Measurements from ENCODE around the gene RGS13. TPM values are rescaled to one million over a fixed set of nuclear protein-coding genes. Genes with fewer than 3 reads are reported as not detected.

Gene RGS13
- total RNA-seq, 1 donor from 2014 or later, result not detected

- no peak for TF ChIP-seq CTCF (conservative IDR thresholded peaks at IDR 0.05; ENCODE audit: low read depth, low read length)
- no peak for DNase-seq (ENCODE audit: low read depth)
Observed at GRCh38 chr1:192595299-192595698, 40.6 kb upstream of the RGS13 start.

GRCh38 chr1:192598589-192598988 lies 37.4 kb upstream of the RGS13 start:
- no peak overlapping the region for H3K4me3 ChIP-seq (ENCODE audit: low read depth, low read length)
- no peak for TF ChIP-seq CTCF (conservative IDR thresholded peaks at IDR 0.05; ENCODE audit: low read depth, low read length)
- DNase-seq (ENCODE audit: low read depth), result no peak

More at GRCh38 chr1:192595299-192595698, 40.6 kb upstream of the RGS13 start:
- H3K4me3 ChIP-seq (ENCODE audit: low read depth, low read length), result no peak overlapping the region

GRCh38 chr1:192600275-192600674 lies 35.7 kb upstream of the RGS13 start:
- DNase-seq (ENCODE audit: low read depth), result no peak
- no peak overlapping the region for H3K4me3 ChIP-seq (ENCODE audit: low read depth, low read length)
- TF ChIP-seq CTCF (conservative IDR thresholded peaks at IDR 0.05; ENCODE audit: low read depth, low read length), result no peak

DNA sequence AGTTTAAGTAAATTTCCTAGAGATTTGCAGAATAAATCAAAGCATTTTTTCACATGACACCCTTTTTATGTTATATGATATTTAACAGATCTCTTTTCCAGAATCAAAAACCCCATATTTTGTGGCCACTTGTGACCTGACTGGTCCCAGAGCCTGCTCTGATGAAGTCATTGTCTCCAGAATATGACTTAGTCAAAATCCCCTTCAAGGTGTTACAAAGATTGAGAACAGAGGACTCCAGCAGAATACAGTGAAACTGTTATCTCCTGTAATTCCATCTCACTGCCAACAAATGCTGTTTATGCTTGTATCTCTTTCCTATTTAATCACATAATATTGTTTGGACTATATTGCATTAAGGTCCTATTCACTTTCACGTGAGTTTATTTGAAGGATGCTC lies 34.8 kb upstream of the RGS13 start:
- TF ChIP-seq CTCF (conservative IDR thresholded peaks at IDR 0.05; ENCODE audit: low read depth, low read length), result no peak
- H3K4me3 ChIP-seq (ENCODE audit: low read depth, low read length), result no peak overlapping the region
- no peak for DNase-seq (ENCODE audit: low read depth)

GRCh38 chr1:192601567-192601966 lies 34.4 kb upstream of the RGS13 start:
- H3K4me3 ChIP-seq (ENCODE audit: low read depth, low read length), result no peak overlapping the region
- no peak for TF ChIP-seq CTCF (conservative IDR thresholded peaks at IDR 0.05; ENCODE audit: low read depth, low read length)
- no peak for DNase-seq (ENCODE audit: low read depth)

DNA sequence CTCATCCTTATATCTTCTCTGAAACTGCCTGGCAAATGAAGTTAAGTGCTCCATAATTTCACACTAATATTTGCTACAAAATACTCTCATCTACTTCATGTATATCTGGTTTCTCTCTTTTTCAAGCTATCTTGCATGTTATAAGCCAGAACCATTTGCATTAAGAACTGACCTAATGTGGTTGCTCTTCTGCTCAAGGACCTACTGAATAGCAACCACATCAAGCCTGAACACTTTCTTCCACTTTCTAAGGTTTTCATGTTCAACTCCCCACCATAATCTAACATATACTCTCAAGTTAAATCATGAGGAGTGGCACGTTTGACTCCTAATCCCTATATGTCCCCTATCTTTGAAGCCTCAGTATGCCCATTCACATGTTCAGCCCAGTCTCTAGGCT lies 33.2 kb upstream of the RGS13 start:
- TF ChIP-seq CTCF (conservative IDR thresholded peaks at IDR 0.05; ENCODE audit: low read depth, low read length), result no peak
- no peak overlapping the region for H3K4me3 ChIP-seq (ENCODE audit: low read depth, low read length)
- DNase-seq (ENCODE audit: low read depth), result no peak

- DNase-seq (ENCODE audit: low read depth), result no peak
- TF ChIP-seq CTCF (conservative IDR thresholded peaks at IDR 0.05; ENCODE audit: low read depth, low read length), result no peak
- no peak overlapping the region for H3K4me3 ChIP-seq (ENCODE audit: low read depth, low read length)
Observed at GRCh38 chr1:192603218-192603787, 32.6 kb upstream of the RGS13 start.

Measured in epithelial cell of proximal tubule (primary cell).